Suprapubic skin (tissue), 4 donors: ENCODE data around the gene EBI3.

Experiments
- EP300 ChIP-seq: sonication (generic); formaldehyde crosslinking; IDR thresholded peaks from one replicate; pipeline ENCODE4 v1.6.1; 2017; ENCODE audit warnings: antibody characterized with exemption
- POLR2A ChIP-seq, 2 donors: fragments of 450-650 bp; IDR thresholded peaks; one replicate each; pipeline ENCODE4 v1.6.1; 2017; ENCODE audit warnings: antibody characterized with exemption in 2 of 2, mild to moderate bottlenecking in 2 of 2, moderate library complexity in 2 of 2
- POLR2AphosphoS5 ChIP-seq, 3 donors: sonication (generic); formaldehyde crosslinking; IDR thresholded peaks; one replicate each; pipeline ENCODE4 v1.6.1; 2017; ENCODE audit warnings: antibody characterized with exemption in 3 of 3
- TF ChIP-seq, protein P1 (sequence below), 2 donors: fragments of 200-600 bp in 1 of 2; fragments of 450-650 bp in 1 of 2; sonication (generic) in 1 of 2; IDR thresholded peaks; one replicate each; pipeline ENCODE4 v1.5.1; 2016 to 2019; ENCODE audit warnings: antibody characterized with exemption in 2 of 2, mild to moderate bottlenecking in 1 of 2, moderate library complexity in 1 of 2

DNA sequence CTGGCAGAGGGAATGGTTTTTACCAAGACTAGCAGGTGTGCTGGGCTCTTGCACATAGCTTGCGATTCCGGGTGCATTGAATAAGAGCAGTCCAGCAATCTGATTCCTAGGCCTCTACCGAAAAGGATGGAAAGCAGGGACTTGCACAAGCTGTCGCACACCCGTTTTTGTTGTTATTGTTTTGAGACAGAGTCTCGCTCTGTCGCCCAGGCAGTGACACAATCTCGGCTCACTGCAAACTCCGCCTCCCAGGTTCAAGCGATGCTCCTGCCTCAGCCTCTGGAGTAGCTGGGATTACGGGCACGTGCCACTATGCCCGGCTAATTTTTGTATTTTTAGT, 5.5 kb downstream of the EBI3 start:
- TF ChIP-seq, protein P1, sequence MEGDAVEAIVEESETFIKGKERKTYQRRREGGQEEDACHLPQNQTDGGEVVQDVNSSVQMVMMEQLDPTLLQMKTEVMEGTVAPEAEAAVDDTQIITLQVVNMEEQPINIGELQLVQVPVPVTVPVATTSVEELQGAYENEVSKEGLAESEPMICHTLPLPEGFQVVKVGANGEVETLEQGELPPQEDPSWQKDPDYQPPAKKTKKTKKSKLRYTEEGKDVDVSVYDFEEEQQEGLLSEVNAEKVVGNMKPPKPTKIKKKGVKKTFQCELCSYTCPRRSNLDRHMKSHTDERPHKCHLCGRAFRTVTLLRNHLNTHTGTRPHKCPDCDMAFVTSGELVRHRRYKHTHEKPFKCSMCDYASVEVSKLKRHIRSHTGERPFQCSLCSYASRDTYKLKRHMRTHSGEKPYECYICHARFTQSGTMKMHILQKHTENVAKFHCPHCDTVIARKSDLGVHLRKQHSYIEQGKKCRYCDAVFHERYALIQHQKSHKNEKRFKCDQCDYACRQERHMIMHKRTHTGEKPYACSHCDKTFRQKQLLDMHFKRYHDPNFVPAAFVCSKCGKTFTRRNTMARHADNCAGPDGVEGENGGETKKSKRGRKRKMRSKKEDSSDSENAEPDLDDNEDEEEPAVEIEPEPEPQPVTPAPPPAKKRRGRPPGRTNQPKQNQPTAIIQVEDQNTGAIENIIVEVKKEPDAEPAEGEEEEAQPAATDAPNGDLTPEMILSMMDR (IDR thresholded peaks at IDR 0.05): no peak
- TF ChIP-seq EP300: no peak
- no peak for TF ChIP-seq POLR2AphosphoS5 (IDR thresholded peaks at IDR 0.05)
- TF ChIP-seq POLR2A (IDR thresholded peaks at IDR 0.05): no peak
